WI38 (cell line): ENCODE measurements around the gene GFAP.
A peak's percentile ranks its signal among the peaks of the same experiment; 100 is the strongest.

Experiments
- H3K4me3 ChIP-seq: 2 replicates; pipeline ENCODE4 v1.5.1; 2011; ENCODE audit warnings: low read depth, mild to moderate bottlenecking, control low read depth, low read length
- CTCF ChIP-seq: IDR thresholded peaks from 2 replicates; pipeline ENCODE4 v1.5.1; 2012; ENCODE audit warnings: low read depth, mild to moderate bottlenecking, control low read depth, low read length

The GFAP gene

GRCh38 chr17:44912763-44913544 lies 2.3 kb downstream of the GFAP start:
- TF ChIP-seq CTCF: no peak
- H3K4me3 ChIP-seq: no peak overlapping the region

- 0 out of 2 replicates have a peak, but pooled peaks have one; percentile 14 for TF ChIP-seq CTCF
- no peak overlapping the region for H3K4me3 ChIP-seq
Observed at GRCh38 chr17:44911133-44912001, 3.9 kb downstream of the GFAP start.

DNA sequence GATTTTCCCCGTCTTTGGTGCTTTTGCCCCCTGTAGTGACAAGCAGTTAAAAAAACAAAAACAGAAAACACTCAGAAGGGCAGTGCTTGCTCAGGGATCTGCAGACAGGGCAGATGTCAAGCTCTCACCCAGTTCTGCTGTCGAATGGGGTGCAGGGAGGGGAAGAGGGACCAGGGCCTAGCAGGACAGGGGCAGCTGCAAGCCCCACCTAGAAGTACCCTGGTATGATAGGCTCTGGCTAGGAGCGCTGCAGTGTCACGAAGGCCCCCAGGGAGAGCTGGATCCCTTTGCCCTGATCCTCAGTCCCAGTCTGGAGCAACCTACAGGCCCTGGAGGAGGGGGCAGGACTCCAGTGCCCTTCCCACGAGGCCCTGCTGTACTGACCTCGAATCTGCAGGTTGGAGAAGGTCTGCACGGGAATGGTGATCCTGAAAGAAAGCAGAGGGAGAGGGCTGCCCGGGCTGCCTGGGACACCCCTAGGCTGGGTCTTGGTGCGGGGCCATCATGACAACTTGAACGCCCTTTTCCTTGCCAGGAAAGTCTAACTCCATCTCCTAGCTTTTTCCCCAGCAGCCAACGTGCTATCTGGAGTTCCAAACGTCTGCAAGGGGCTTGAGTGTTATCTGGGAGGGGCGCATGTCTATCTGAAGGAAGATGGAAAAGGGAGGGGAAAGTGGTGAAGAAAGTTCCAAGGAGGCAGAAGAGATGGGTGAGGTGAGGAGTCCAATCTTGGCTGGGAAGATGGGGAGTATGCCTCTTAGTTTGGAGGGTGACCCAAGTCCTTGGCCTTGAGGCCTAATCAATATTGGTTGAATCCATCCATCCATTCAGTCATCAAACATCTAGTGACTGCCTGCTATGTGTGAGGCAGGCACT lies 4.8 kb downstream of the GFAP start:
- no peak overlapping the region for H3K4me3 ChIP-seq
- no peak for TF ChIP-seq CTCF

DNA sequence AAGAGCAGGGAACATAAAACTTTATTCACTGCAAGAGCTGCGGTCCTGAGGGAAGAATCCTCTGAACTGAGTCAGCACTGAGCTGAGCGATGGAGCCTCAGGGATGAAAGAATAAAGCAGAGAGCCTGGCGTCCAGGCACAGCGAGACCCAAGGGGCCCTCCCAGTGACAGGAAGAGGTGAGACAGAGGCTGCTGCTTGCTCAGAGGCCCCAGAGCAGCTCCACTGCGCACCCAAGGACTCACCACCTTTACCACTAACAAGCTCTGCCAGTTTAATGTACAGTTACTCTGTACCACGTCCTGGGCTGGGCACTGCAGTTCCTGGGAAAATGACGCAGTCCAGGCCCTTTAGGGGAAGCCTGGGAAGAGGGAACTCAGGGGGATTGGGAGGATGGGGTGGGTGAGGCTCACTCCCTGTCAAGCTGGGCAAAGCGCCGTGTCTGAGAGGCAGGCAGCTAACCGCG lies 5.6 kb downstream of the GFAP start:
- no peak overlapping the region for H3K4me3 ChIP-seq
- no peak for TF ChIP-seq CTCF

GRCh38 chr17:44908761-44909326 lies 6.5 kb downstream of the GFAP start:
- H3K4me3 ChIP-seq: no peak overlapping the region
- TF ChIP-seq CTCF: no peak

DNA sequence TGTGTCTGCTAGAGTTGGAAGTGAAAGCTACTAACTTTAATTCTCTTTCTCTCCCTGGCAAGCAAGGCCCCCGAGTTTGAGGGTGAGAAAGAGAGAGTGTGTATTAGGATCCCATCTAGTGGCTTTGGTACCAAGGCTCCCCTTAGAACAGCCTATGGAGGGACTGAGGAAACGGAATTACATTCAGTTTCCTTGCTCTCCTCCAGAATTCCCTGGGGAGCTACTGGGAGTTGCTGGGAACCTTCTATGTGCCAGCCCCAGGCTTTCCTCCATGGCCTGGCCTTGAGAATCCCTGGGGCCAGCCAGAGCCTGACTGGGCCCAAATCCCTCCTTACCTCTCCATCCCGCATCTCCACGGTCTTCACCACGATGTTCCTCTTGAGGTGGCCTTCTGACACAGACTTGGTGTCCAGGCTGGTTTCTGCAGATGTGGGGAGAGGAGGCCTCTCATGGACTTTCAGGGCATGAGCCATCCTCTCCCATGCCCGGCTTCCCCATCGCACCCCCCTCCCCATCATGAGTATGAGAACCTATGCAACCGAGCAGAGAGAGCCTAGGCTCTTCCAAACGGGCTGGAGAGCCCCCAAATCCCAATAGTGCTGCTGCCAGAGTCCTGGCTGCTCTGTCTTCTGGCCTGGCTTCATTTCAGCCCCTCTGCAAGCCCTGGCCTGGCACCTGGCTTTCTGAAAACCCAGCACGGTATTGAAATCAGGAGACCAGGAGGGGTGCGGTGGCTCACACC lies 7.4 kb downstream of the GFAP start:
- TF ChIP-seq CTCF: no peak
- no peak overlapping the region for H3K4me3 ChIP-seq
